Activated gamma-delta T cell (primary cell): ENCODE results near the gene TBL1X.
"Not testable (repeated sequence)": the region's sequence is repeated elsewhere in the genome, so short reads cannot be mapped to it uniquely, and the experiment has no call there.

ENCODE experiments used
- DNase-seq: peaks from one replicate; lab custom pipeline; 2025; lab: John Stamatoyannopoulos, UW

Gene TBL1X

GRCh38 chrX:9536156-9536555 lies 71.3 kb downstream of the TBL1X start:
- not testable (repeated sequence) for DNase-seq

DNA sequence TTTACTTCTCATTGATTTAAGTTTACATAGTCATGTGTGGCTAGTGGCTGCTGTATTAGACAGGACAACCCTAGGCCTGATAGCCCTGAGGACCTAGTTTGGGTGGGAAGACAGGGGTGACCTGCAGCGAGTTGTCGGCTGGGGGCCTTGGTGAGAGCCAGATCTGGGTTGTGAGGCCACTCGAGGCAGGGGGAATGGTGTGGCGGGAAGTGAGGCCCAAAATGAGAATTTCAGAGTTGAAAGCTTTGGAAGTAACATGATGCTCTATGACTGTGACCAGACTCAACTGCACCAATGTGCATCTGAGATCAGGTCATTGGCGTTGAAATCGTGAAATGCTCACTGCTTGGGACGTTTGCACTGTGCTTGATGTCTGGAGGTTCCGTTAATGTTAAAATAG lies 72.9 kb downstream of the TBL1X start:
- no peak for DNase-seq

DNA sequence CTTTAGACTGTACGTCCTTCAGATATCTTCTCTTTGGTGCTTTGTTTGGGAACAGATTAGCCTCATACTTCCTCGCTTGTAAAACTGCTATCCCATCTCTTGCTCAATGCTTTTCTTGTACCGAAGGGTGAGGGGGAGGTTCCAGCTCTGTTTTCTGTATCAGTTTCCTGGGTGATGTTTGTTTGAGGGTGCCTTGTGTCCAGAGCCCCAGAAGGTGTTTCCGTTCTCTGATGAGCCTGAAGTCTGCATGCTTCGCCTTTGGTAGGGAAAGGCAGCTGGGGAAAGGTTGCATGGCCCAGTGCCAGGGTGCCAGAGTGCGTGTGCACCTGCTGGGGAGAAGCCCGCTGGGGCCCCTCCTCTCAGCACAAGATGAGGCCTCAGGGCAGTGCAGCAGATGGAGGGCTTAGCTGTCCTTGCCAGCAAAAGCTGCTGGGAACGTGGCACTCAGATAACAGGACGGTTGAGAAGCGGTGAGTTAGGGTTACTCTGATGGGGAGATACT lies 73.7 kb downstream of the TBL1X start:
- no peak for DNase-seq

DNA sequence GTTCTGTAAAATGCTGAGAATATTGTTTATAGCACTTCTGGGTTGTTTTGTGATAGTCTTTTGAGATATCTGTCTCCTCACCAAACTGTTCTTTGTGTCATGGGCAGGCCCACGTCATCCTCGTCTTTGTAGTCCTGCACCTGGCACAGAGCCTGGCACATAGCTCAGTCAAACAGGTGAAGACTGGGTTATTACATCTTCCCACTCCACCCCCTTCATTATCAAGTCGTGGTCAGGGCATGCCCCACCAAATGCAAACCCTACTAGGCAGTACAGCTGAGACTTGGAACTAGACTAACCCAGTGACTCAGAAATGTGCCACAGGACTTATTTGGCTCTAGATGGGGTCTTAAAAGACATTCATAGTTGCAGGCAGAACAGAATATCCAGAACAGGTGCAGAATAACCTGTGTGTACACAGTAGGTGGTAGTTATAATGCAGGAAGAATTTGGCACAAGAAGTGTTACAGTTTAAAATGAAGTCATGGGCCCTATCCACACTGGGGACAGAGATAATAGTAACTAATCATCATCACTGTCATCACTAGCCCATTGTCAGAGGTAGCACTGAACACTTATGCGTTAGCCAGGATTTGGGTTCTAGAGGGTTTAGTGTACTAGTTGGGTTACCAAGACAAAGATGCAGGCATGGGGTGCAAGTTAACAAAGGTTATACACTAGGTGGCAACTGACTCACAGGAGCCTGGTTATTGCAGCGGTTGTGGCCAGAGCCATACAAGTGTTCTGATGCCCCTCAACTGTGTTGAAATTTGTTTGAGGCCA lies 74.9 kb downstream of the TBL1X start:
- no peak for DNase-seq

DNA sequence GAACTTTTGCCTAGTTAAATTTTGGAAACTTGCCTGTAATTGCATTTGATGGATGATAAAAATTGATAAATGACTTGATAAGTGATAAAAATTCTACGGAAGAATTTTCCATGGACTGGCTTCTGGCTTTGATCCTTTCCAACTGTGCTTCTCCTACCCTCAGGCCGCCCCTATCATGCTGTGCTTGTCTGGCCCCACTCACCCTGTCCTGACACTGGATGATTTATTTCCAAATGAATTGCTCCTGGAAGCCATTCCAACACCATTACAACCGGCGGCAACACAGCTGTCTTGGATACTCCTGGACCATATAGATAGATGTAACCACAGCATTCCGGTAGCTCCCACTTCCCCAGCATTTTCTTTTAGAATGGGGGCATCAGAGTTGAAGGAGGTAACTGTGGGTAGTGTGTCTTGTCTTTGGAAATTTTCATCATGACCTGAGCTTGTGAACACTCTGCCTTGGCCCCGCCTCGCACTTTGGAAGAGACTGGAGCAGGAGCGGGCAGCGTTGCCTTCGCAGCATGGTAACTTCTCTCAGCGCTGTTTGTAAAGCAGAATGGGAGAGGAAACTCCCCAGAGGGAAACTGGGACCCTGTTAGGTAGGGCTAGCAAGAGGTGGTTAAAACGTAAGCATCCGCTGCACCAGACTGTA lies 77.4 kb downstream of the TBL1X start:
- DNase-seq, result no peak

GRCh38 chrX:9542761-9543111 lies 77.9 kb downstream of the TBL1X start:
- DNase-seq, result no peak

- DNase-seq, result no peak
Observed at GRCh38 chrX:9555354-9555753, 90.5 kb downstream of the TBL1X start.

GRCh38 chrX:9557091-9557490 lies 92.2 kb downstream of the TBL1X start:
- DNase-seq, result no peak

GRCh38 chrX:9557521-9557920 lies 92.7 kb downstream of the TBL1X start:
- DNase-seq, result no peak

GRCh38 chrX:9558615-9559014 lies 93.8 kb downstream of the TBL1X start:
- DNase-seq, result no peak

GRCh38 chrX:9560219-9560618 lies 95.4 kb downstream of the TBL1X start:
- no peak for DNase-seq

- no peak for DNase-seq
Observed at GRCh38 chrX:9561199-9561598, 96.3 kb downstream of the TBL1X start.

- no peak for DNase-seq
Observed at GRCh38 chrX:9562851-9563250, 98.0 kb downstream of the TBL1X start.

DNA sequence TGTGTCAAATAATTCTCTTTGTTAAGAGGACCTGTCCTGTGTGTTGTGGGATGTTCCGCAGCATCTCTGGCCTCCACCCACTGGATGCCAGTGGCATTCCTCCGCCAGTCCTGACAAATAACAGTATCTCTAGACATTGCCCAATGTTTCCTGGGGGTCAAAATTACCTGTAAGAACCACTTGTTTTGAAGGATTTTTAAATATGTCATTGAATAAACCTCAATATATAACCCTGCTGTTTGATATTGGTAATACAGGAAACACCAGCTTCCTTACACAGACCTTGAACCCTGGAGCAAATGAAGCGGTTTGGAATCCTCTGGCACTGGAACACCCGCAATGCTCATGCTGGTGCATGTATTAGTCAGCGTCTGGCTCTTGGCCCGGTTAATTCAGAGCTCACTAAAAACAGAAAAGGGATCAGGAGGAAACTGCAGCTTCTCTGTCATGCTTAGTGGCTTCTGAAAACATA lies 101.3 kb downstream of the TBL1X start:
- DNase-seq, result no peak

DNA sequence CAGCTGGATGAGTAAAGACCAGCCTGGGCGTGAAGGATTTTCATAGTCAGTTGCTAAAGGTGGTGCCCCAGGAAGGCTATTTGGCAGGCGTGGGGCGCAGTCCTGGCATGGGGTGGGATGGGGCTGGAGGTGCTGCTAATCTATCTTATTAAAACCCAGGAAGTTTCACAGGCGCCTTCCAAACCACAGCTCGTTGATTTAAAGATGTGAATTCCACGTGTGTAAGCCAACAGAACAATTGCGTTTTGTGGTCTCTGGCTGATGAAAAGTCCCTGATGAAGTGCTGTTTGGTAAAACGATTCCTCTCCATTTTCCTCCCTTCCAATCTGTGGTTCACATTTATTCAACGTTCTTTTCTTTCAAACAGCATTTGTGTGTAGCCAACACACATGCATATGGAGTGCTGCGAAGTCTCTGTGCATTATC lies 105.0 kb downstream of the TBL1X start:
- no peak for DNase-seq

DNA sequence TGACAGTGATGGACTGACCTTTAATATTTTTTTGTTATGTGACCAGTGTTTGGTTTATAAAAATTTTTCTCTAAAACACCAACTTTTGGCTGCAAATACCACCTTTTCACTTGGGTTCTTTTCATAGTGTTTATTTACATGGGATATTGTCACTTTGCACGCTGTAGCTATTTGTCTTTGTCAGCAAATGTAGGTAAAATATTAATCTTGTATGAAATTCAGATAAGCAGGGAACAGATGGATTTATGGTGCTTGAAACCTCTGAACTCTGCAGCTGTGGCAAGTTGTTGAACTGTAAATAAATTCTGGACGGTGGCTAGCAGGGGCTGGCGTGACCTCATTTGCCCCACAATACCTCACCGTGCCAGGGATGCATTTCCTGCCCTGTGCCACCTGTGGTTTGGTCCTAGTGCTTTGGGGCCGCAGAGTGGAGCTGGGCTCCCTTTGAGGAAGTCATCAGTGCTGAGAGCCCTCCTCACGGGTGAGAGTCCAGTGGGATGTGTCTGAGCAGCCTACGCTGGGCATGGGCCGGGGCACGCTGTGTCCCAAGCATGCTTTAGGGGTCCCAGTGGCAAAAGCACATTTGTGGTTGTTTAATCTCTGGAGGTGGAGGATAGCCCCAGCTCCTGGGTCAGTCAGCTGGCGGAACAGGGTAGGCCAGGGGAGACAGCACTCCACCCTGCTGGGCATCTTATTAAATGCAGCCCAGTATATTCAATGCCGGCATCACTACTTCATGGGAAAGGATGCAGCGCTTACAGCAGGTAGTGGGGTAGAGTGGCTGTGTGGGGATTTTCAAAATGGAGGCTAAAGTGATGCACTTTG lies 108.6 kb downstream of the TBL1X start:
- DNase-seq, result no peak

DNA sequence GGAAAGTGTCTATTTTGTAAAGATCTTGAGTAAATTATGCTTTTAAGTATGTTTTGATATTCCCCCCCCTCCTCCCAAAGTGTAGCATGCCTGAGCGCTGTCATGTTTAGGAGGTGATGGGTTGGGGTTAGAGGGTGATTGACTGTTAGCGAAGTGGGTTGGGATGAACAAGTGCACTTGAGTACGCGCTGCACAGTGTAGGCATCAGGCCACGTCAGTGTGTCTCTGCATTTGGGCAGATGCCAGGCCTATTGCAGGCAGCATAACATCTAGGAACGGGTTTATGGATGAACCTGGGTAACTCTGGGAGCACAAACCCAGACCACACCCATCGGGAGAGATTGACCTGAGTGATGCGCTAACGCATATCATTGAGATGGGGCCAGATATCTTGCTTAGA lies 111.2 kb downstream of the TBL1X start:
- no peak for DNase-seq

DNA sequence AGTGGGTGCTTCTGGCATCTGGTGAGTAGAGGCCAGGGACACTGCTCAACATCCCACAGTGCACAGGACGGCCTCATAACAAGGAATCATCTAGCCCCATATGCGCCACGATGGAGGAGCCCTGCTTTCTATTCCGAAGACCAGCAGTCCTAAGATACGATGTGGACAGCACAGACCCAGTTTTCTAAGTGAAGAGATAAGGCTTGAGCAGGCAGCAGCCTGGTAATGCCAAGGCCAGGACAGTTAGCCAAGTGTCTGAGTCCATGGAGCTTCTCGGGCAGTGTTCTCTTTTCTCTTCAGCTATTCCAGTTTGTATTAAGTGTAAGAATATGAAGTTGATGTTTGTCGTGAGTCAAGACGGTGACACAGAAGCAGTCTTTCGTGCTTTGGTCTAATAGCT lies 112.7 kb downstream of the TBL1X start:
- DNase-seq, result no peak

- no peak for DNase-seq
Observed at GRCh38 chrX:9578083-9578779, 113.4 kb downstream of the TBL1X start.

DNA sequence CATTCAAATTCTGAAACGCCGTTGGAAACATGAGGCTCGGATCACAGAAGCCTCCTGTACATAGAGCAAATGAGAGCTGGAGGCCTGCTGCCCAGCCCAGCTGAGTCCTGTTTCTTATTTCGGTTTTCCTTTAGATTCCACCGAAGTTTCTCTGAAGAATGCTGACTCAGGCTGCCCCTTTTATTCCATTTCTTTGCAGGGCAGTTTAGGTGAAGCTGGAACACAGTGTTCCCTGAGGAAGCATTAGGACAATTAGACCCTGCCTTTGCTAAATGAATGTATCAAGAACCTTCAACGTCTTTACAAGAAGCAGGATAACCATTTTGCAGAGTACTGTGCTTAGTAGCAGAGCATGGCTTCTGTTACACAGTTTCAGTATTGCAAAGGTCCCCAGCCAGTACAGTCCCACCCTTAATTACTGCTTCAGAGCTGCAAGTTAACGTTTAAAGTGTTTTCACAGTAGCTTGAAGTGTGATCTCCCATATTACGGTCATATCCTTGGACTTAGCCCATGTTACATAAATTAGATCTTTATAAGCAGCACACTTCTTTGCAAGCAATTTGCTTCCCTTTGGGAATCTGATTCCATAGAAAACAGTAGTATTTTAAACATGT lies 117.0 kb downstream of the TBL1X start:
- DNase-seq, result no peak

DNA sequence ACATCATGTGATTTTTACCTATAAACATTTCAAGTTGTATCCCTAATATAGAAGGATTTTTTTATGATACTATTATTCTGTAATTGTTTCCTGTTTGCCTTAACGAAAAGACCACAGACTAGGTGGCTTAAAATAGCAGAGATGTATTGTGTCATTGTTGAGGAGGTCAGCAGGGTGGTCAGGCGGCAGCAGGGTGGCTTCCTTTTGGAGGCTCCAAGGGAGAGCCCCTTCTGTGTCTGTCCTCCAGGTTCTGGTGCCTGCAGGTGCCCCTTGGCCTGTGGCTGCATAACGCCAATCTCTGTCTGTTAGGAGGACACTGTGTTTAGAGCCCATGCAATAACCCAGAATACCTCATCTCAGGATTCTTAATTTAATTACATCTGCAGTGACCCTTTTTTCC lies 118.1 kb downstream of the TBL1X start:
- DNase-seq, result no peak
